ENCODE measurements around the gene SLC47A2.
A peak's percentile ranks its signal among the peaks of the same experiment; 100 is the strongest.

SLC47A2 gene

GRCh38 chr17:19762515-19762961 lies 46.2 kb upstream of the SLC47A2 start:
- no peak overlapping the region for H3K4me3 ChIP-seq (ENCODE audit: insufficient read depth in 1 of 2, low read depth in 1 of 2, low read length in 2 of 2)
- peak; percentile 57 for DNase-seq
- H3K4me2 ChIP-seq (ENCODE audit: low read length, poor library complexity, severe bottlenecking) = no peak overlapping the region
- no peak overlapping the region for H2BK120ac ChIP-seq (ENCODE audit: low read depth, low read length)
- peaks cover 4% of the 10 kb centered on the region for H3K4me1 ChIP-seq (ENCODE audit: control insufficient read depth, insufficient read depth, low read depth, low read length)
- no peak overlapping the region for H3K4ac ChIP-seq (ENCODE audit: low read depth in 1 of 2, low read length in 2 of 2)
- no peak overlapping the region for H2AFZ ChIP-seq (ENCODE audit: low read depth, low read length)
- H3K18ac ChIP-seq (ENCODE audit: low read depth in 1 of 2, low read length in 2 of 2) = no peak overlapping the region
- no peak overlapping the region for H3K23ac ChIP-seq (ENCODE audit: low read length in 2 of 2)
- H3K27me3 ChIP-seq (ENCODE audit: control insufficient read depth in 1 of 2, insufficient read depth in 1 of 2, low read length in 2 of 2) = peaks cover 9 to 29% of the 10 kb centered on the region in 2 experiments
- no peak overlapping the region for H3K27ac ChIP-seq (ENCODE audit: low read length, poor library complexity, severe bottlenecking)
- H2AK5ac ChIP-seq (ENCODE audit: low read length, severe bottlenecking) = no peak overlapping the region
- H2BK12ac ChIP-seq (ENCODE audit: low read length in 2 of 2) = no peak overlapping the region
- H3K36me3 ChIP-seq (ENCODE audit: control insufficient read depth in 1 of 2, insufficient read depth in 2 of 2, low read depth in 1 of 2, low read length in 2 of 2) = no peaks in the 10 kb centered on the region
- H4K8ac ChIP-seq (ENCODE audit: low read length) = no peak overlapping the region
- H3K79me1 ChIP-seq (replicated peaks; ENCODE audit: low read length, poor library complexity, severe bottlenecking) = no peaks in the 10 kb centered on the region
- WGBS = 44% methylated on average over 15 of the region's 15 CpGs
- H3K14ac ChIP-seq (ENCODE audit: low read length in 2 of 2) = no peak overlapping the region
- H3K9ac ChIP-seq (ENCODE audit: low read length) = peak overlapping the region; percentile 40
- peak overlapping the region; percentile 28 for H2BK15ac ChIP-seq (ENCODE audit: low read depth, poor library complexity, severe bottlenecking)
- H2BK5ac ChIP-seq (ENCODE audit: low read depth, low read length, poor library complexity, severe bottlenecking) = no peak overlapping the region
- H4K91ac ChIP-seq (ENCODE audit: low read length) = no peak overlapping the region
- H3K9me3 ChIP-seq (ENCODE audit: control insufficient read depth, low read length) = no peaks in the 10 kb centered on the region

DNA sequence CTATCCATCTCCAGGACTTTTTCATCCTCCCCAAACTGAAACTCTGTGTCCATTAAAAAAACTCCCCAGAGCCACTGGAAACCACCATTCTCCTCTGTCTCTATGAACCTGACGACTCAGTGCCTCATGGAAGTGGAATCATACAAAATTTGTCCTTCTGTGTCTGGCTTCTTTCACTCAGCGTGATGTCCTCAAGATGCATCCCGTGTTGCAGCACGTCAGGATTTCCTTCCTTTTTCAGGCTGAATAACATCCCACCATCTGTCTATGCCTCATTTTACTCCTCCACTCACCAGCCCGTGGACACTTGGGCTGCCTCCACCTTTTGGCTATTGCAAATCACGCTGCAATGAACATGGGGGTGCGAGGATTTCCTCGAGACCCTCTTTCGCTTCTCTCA lies 44.4 kb upstream of the SLC47A2 start:
- no peak overlapping the region for H3K4ac ChIP-seq (ENCODE audit: low read depth in 1 of 2, low read length in 2 of 2)
- no peak overlapping the region for H2BK120ac ChIP-seq (ENCODE audit: low read depth, low read length)
- H2BK12ac ChIP-seq (ENCODE audit: low read length in 2 of 2) = no peak overlapping the region
- H3K4me2 ChIP-seq (ENCODE audit: low read length, poor library complexity, severe bottlenecking) = no peak overlapping the region
- 82% methylated on average over 9 of the region's 9 CpGs for WGBS
- no peak for DNase-seq
- no peak overlapping the region for H4K91ac ChIP-seq (ENCODE audit: low read length)
- H3K23ac ChIP-seq (ENCODE audit: low read length in 2 of 2) = no peak overlapping the region
- no peaks in the 10 kb centered on the region for H3K9me3 ChIP-seq (ENCODE audit: control insufficient read depth, low read length)
- H3K18ac ChIP-seq (ENCODE audit: low read depth in 1 of 2, low read length in 2 of 2) = no peak overlapping the region
- H3K4me1 ChIP-seq (ENCODE audit: control insufficient read depth, insufficient read depth, low read depth, low read length) = peaks cover 2% of the 10 kb centered on the region
- H3K79me1 ChIP-seq (replicated peaks; ENCODE audit: low read length, poor library complexity, severe bottlenecking) = no peaks in the 10 kb centered on the region
- H3K4me3 ChIP-seq (ENCODE audit: insufficient read depth in 1 of 2, low read depth in 1 of 2, low read length in 2 of 2) = no peak overlapping the region
- no peak overlapping the region for H2BK15ac ChIP-seq (ENCODE audit: low read depth, poor library complexity, severe bottlenecking)
- H3K36me3 ChIP-seq (ENCODE audit: control insufficient read depth in 1 of 2, insufficient read depth in 2 of 2, low read depth in 1 of 2, low read length in 2 of 2) = no peaks in the 10 kb centered on the region
- H2BK5ac ChIP-seq (ENCODE audit: low read depth, low read length, poor library complexity, severe bottlenecking) = no peak overlapping the region
- H2AFZ ChIP-seq (ENCODE audit: low read depth, low read length) = no peak overlapping the region
- H4K8ac ChIP-seq (ENCODE audit: low read length) = no peak overlapping the region
- peaks cover 9 to 30% of the 10 kb centered on the region in 2 experiments for H3K27me3 ChIP-seq (ENCODE audit: control insufficient read depth in 1 of 2, insufficient read depth in 1 of 2, low read length in 2 of 2)
- no peak overlapping the region for H3K9ac ChIP-seq (ENCODE audit: low read length)
- no peak overlapping the region for H2AK5ac ChIP-seq (ENCODE audit: low read length, severe bottlenecking)
- H3K14ac ChIP-seq (ENCODE audit: low read length in 2 of 2) = no peak overlapping the region
- no peak overlapping the region for H3K27ac ChIP-seq (ENCODE audit: low read length, poor library complexity, severe bottlenecking)

GRCh38 chr17:19759568-19760549 lies 43.5 kb upstream of the SLC47A2 start:
- no peak overlapping the region for H3K14ac ChIP-seq (ENCODE audit: low read length in 2 of 2)
- 83% methylated on average over 24 of the region's 24 CpGs for WGBS

DNA sequence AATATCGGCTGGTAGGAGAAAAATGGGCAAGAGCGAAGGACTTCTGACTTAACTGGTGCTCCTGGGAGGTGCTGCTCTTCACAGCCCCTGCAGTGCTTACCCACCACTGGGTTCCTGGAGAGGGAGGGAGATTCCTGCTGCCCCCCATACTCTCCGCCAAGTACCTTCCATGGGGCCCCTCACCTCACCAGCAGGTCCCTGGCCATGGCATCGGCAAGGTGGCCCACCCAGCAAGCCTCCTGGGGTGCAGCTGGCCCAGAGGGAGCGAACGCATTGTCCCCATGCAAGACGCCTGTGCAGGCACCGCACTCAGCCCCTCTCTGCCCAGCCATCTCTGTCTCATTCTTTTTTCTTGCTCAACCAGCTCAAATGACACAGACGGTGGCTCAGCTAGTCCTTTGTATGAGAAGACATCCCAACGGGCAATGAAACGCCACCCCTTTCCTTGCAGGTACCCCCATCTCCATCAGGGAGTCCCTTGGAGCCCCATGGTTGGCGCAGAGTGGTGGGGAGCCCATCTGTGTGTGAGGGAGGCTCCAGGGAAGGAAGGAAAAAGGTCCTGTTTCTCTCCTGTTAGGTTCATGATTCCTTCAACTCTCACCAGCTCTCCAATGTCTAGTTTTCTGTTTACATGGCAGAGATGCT lies 41.3 kb upstream of the SLC47A2 start:
- H3K27ac ChIP-seq (ENCODE audit: low read length, poor library complexity, severe bottlenecking) = no peak overlapping the region
- H2BK120ac ChIP-seq (ENCODE audit: low read depth, low read length) = no peak overlapping the region
- H4K91ac ChIP-seq (ENCODE audit: low read length) = no peak overlapping the region
- no peak overlapping the region for H3K23ac ChIP-seq (ENCODE audit: low read length in 2 of 2)
- no peaks in the 10 kb centered on the region for H3K79me1 ChIP-seq (replicated peaks; ENCODE audit: low read length, poor library complexity, severe bottlenecking)
- no peak overlapping the region for H2BK12ac ChIP-seq (ENCODE audit: low read length in 2 of 2)
- H2AFZ ChIP-seq (ENCODE audit: low read depth, low read length) = no peak overlapping the region
- H2BK15ac ChIP-seq (ENCODE audit: low read depth, poor library complexity, severe bottlenecking) = no peak overlapping the region
- no peak overlapping the region for H3K18ac ChIP-seq (ENCODE audit: low read depth in 1 of 2, low read length in 2 of 2)
- no peak overlapping the region for H3K4me3 ChIP-seq (ENCODE audit: insufficient read depth in 1 of 2, low read depth in 1 of 2, low read length in 2 of 2)
- H3K4me2 ChIP-seq (ENCODE audit: low read length, poor library complexity, severe bottlenecking) = no peak overlapping the region
- no peak overlapping the region for H2AK5ac ChIP-seq (ENCODE audit: low read length, severe bottlenecking)
- no peak overlapping the region for H3K9ac ChIP-seq (ENCODE audit: low read length)
- no peak overlapping the region for H2BK5ac ChIP-seq (ENCODE audit: low read depth, low read length, poor library complexity, severe bottlenecking)
- 86% methylated on average over 10 of the region's 12 CpGs for WGBS
- no peak overlapping the region for H4K8ac ChIP-seq (ENCODE audit: low read length)
- no peaks in the 10 kb centered on the region for H3K9me3 ChIP-seq (ENCODE audit: control insufficient read depth, low read length)
- no peak overlapping the region for H3K4ac ChIP-seq (ENCODE audit: low read depth in 1 of 2, low read length in 2 of 2)
- peaks cover 12% of the 10 kb centered on the region for H3K4me1 ChIP-seq (ENCODE audit: control insufficient read depth, insufficient read depth, low read depth, low read length)
- no peaks in the 10 kb centered on the region for H3K36me3 ChIP-seq (ENCODE audit: control insufficient read depth in 1 of 2, insufficient read depth in 2 of 2, low read depth in 1 of 2, low read length in 2 of 2)
- no peak for DNase-seq
- no peak overlapping the region for H3K14ac ChIP-seq (ENCODE audit: low read length in 2 of 2)
- peaks cover 9 to 26% of the 10 kb centered on the region in 2 experiments for H3K27me3 ChIP-seq (ENCODE audit: control insufficient read depth in 1 of 2, insufficient read depth in 1 of 2, low read length in 2 of 2)

More at GRCh38 chr17:19759568-19760549, 43.5 kb upstream of the SLC47A2 start:
- no peak overlapping the region for H3K4ac ChIP-seq (ENCODE audit: low read depth in 1 of 2, low read length in 2 of 2)
- H3K23ac ChIP-seq (ENCODE audit: low read length in 2 of 2) = no peak overlapping the region
- no peak overlapping the region for H4K8ac ChIP-seq (ENCODE audit: low read length)
- H4K91ac ChIP-seq (ENCODE audit: low read length) = no peak overlapping the region
- no peak overlapping the region for H2BK12ac ChIP-seq (ENCODE audit: low read length in 2 of 2)
- no peak overlapping the region for H3K4me2 ChIP-seq (ENCODE audit: low read length, poor library complexity, severe bottlenecking)
- peaks cover 2% of the 10 kb centered on the region for H3K4me1 ChIP-seq (ENCODE audit: control insufficient read depth, insufficient read depth, low read depth, low read length)
- H3K4me3 ChIP-seq (ENCODE audit: insufficient read depth in 1 of 2, low read depth in 1 of 2, low read length in 2 of 2) = no peak overlapping the region
- H3K27me3 ChIP-seq (ENCODE audit: control insufficient read depth in 1 of 2, insufficient read depth in 1 of 2, low read length in 2 of 2) = peaks cover 9 to 30% of the 10 kb centered on the region in 2 experiments
- H3K9me3 ChIP-seq (ENCODE audit: control insufficient read depth, low read length) = no peaks in the 10 kb centered on the region
- no peak overlapping the region for H2BK5ac ChIP-seq (ENCODE audit: low read depth, low read length, poor library complexity, severe bottlenecking)
- no peak overlapping the region for H2AK5ac ChIP-seq (ENCODE audit: low read length, severe bottlenecking)
- no peaks in the 10 kb centered on the region for H3K79me1 ChIP-seq (replicated peaks; ENCODE audit: low read length, poor library complexity, severe bottlenecking)
- no peak overlapping the region for H2BK120ac ChIP-seq (ENCODE audit: low read depth, low read length)
- no peak overlapping the region for H3K27ac ChIP-seq (ENCODE audit: low read length, poor library complexity, severe bottlenecking)
- no peaks in the 10 kb centered on the region for H3K36me3 ChIP-seq (ENCODE audit: control insufficient read depth in 1 of 2, insufficient read depth in 2 of 2, low read depth in 1 of 2, low read length in 2 of 2)
- no peak overlapping the region for H2AFZ ChIP-seq (ENCODE audit: low read depth, low read length)
- no peak overlapping the region for H3K18ac ChIP-seq (ENCODE audit: low read depth in 1 of 2, low read length in 2 of 2)
- no peak overlapping the region for H3K9ac ChIP-seq (ENCODE audit: low read length)
- no peak for DNase-seq
- H2BK15ac ChIP-seq (ENCODE audit: low read depth, poor library complexity, severe bottlenecking) = no peak overlapping the region

All from mesenchymal stem cell (in vitro differentiated cells and primary cell).